ENCODE data around the gene DYSF.

Gene DYSF

GRCh38 chr2:71606244-71606643, 152.9 kb downstream of the DYSF start:
- DNase-seq, result no peak

- DNase-seq, result no peak
These were observed 154.0 kb downstream of the DYSF start for GRCh38 chr2:71607151-71607889.

GRCh38 chr2:71608034-71608433, 154.7 kb downstream of the DYSF start:
- DNase-seq, result no peak

- DNase-seq, result no peak
These were observed 155.1 kb downstream of the DYSF start for GRCh38 chr2:71608441-71608840.

- DNase-seq, result no peak
These were observed 155.7 kb downstream of the DYSF start for GRCh38 chr2:71609029-71609428.

GRCh38 chr2:71609441-71609840, 156.1 kb downstream of the DYSF start:
- DNase-seq, result no peak

GRCh38 chr2:71609958-71610357, 156.6 kb downstream of the DYSF start:
- DNase-seq, result no peak

- DNase-seq, result no peak
These were observed 157.3 kb downstream of the DYSF start for GRCh38 chr2:71610671-71611070.

- no peak for DNase-seq
These were observed 157.9 kb downstream of the DYSF start for GRCh38 chr2:71611247-71611646.

GRCh38 chr2:71611781-71612527, 158.6 kb downstream of the DYSF start:
- DNase-seq, result no peak

- no peak for DNase-seq
These were observed 159.4 kb downstream of the DYSF start for GRCh38 chr2:71612581-71613402.

GRCh38 chr2:71613403-71613952, 160.1 kb downstream of the DYSF start:
- DNase-seq, result no peak

- DNase-seq, result no peak
These were observed 160.9 kb downstream of the DYSF start for GRCh38 chr2:71613953-71614925.

GRCh38 chr2:71614976-71615766, 161.8 kb downstream of the DYSF start:
- no peak for DNase-seq

- DNase-seq, result no peak
These were observed 162.7 kb downstream of the DYSF start for GRCh38 chr2:71615767-71616730.

GRCh38 chr2:71617266-71617665, 163.9 kb downstream of the DYSF start:
- no peak for DNase-seq

- no peak for DNase-seq
These were observed 165.2 kb downstream of the DYSF start for GRCh38 chr2:71618327-71619113.

GRCh38 chr2:71619230-71619741, 165.9 kb downstream of the DYSF start:
- DNase-seq, result no peak

- DNase-seq, result no peak
These were observed 166.8 kb downstream of the DYSF start for GRCh38 chr2:71620116-71620515.

All from activated effector memory CD4-positive, alpha-beta T cell treated with Interleukin-2 at 50 U/mL for 16 hours (primary cell).